ENCODE results near the gene PATL1. TPM values are rescaled to one million over a fixed set of nuclear protein-coding genes. Genes with fewer than 3 reads are reported as not detected.
A peak's percentile ranks its signal among the peaks of the same experiment; 100 is the strongest.

Gene PATL1
- total and polyA plus RNA-seq, 2 of the 4 experiments (the other 2 are of a cell fraction): 3.9 to 29.7 TPM

- no peak for TF ChIP-seq RFX5 (IDR thresholded peaks at IDR 0.05; ENCODE audit: low read depth, low read length)
- TF ChIP-seq CEBPB (IDR thresholded peaks at IDR 0.05; ENCODE audit: low read depth, low read length): peak; percentile 81
- no peak overlapping the region for H3K9ac ChIP-seq (ENCODE audit: low read depth, low read length)
- H3K27ac ChIP-seq (ENCODE audit: insufficient read depth, low read length): peak overlapping the region; percentile 16; the same call in 1 of the 2 replicates
- BruUV-seq (replicated peaks): no TSS peak
- H3K56ac ChIP-seq (ENCODE audit: extremely low read depth, insufficient read depth, low read length): no peak overlapping the region
- peaks cover 6% of the 10 kb centered on the region for H3K36me3 ChIP-seq (ENCODE audit: control insufficient read depth, insufficient read depth, low read length)
- no peak overlapping the region for H4K5ac ChIP-seq (ENCODE audit: low read depth, low read length)
- dilution Hi-C loops (cut with HindIII; ENCODE audit: low sequenced_read_pairs, unreplicated experiment): no loop called here
- H2AK5ac ChIP-seq (ENCODE audit: low read depth, low read length): no peak overlapping the region
- H3K27me3 ChIP-seq (ENCODE audit: control insufficient read depth, insufficient read depth, low read length): no peaks in the 10 kb centered on the region
- POLR2A ChIA-PET (ENCODE audit: unreplicated experiment): no interaction called here
- peaks cover 3% of the 10 kb centered on the region; the same call in 1 of the 2 replicates for H3K4me1 ChIP-seq (ENCODE audit: control insufficient read depth, insufficient read depth, low read length)
- DNase-seq: peak; percentile 15
- peaks cover 16 to 42% of the 10 kb centered on the region in 2 experiments; a peak in 3 of 4 replicates for H3K79me1 ChIP-seq (ENCODE audit: low read depth in 1 of 2, low read length in 2 of 2)
- H3K23ac ChIP-seq (ENCODE audit: low read depth, low read length): no peak overlapping the region
- no peak overlapping the region for H2BK120ac ChIP-seq (ENCODE audit: low read depth, low read length)
- no peak overlapping the region for H2BK5ac ChIP-seq (ENCODE audit: low read depth, low read length, poor library complexity, severe bottlenecking)
- no peak overlapping the region for H2AK9ac ChIP-seq (replicated peaks; ENCODE audit: low read depth, low read length, poor library complexity)
- CTCF ChIA-PET: no interaction called here
- no peak overlapping the region for H3K4me3 ChIP-seq (ENCODE audit: insufficient read depth, low read depth, low read length)
- ATAC-seq (ENCODE audit: low read depth): no peak
- no peak overlapping the region for H2AFZ ChIP-seq (replicated peaks; ENCODE audit: low read length, poor library complexity)
- H3K4me2 ChIP-seq (ENCODE audit: low read depth, low read length): peak overlapping the region; percentile 92
- H4K91ac ChIP-seq (ENCODE audit: insufficient read depth, low read depth, low read length): no peak overlapping the region
- no peak overlapping the region for H3K14ac ChIP-seq (replicated peaks; ENCODE audit: low read depth, low read length)
- no peak overlapping the region for H3K18ac ChIP-seq (ENCODE audit: low read depth, low read length)
- H2BK20ac ChIP-seq (ENCODE audit: low read depth, low read length): no peak overlapping the region
- H4K8ac ChIP-seq (ENCODE audit: low read depth in 2 of 2, low read length in 2 of 2): 0 out of 4 replicates have a peak overlapping the region, but pooled peaks of 1 of the 2 experiments have one; percentile 17
- intact Hi-C loops (cut with micrococcal nuclease): loop anchor here (5.0 kb wide), 1 partner anchor 135 kb away; no protein-coding TSS in a partner anchor
- H3K4ac ChIP-seq (ENCODE audit: low read depth, low read length): no peak overlapping the region
- no CpG with 5 or more reads among the region's 1 CpG for WGBS, 2 experiments (ENCODE audit: extremely low coverage in 2 of 2, insufficient read length in 1 of 2)
- H3K9me3 ChIP-seq (ENCODE audit: control insufficient read depth, insufficient read depth, low read length): no peaks in the 10 kb centered on the region
- no peak overlapping the region for H2BK15ac ChIP-seq (ENCODE audit: low read depth, low read length)
- no peaks in the 10 kb centered on the region for H3K9me1 ChIP-seq (ENCODE audit: insufficient read depth, low read length)
- in situ Hi-C loops (cut with MboI; ENCODE audit: low sequenced_read_pairs): no loop called here
- peaks cover 9% of the 10 kb centered on the region; the same call in 1 of the 2 replicates for H4K20me1 ChIP-seq (ENCODE audit: insufficient read depth, low read length)
These were observed 1.9 kb downstream of the PATL1 start for GRCh38 chr11:59666969-59667368.
